ENCODE results near the gene SOX6. TPM values are rescaled to one million over a fixed set of nuclear protein-coding genes. Genes with fewer than 3 reads are reported as not detected.

Gene SOX6
- polyA plus RNA-seq, 1 donor (not counting 4 experiments of a cell fraction or from before 2014, with no cell fraction given) = 6.0 TPM

GRCh38 chr11:16007514-16007913, 348.8 kb downstream of the SOX6 start:
- H3K27ac ChIP-seq (ENCODE audit: control insufficient read depth, insufficient read depth, low read length) = no peak overlapping the region
- FAIRE-seq = peak; percentile 13

GRCh38 chr11:16002942-16003341, 353.4 kb downstream of the SOX6 start:
- Histone ChIP-seq H3K4me3 (ENCODE audit: control insufficient read depth in 2 of 3, extremely low read depth in 1 of 3, insufficient read depth in 2 of 3, low read depth in 1 of 3, low read length in 3 of 3) (no peak overlapping the region), H3K9me3 (ENCODE audit: control insufficient read depth, low read depth, low read length) (no peaks in the 10 kb centered on the region), H2AFZ (ENCODE audit: control insufficient read depth, low read length) (no peak overlapping the region), H3K36me3 (ENCODE audit: control insufficient read depth in 2 of 2, extremely low read depth in 1 of 2, insufficient read depth in 2 of 2, low read length in 2 of 2) (no peaks in the 10 kb centered on the region), H3K4me2 (ENCODE audit: control insufficient read depth, extremely low read depth, insufficient read depth, low read depth, low read length) (no peak overlapping the region), H3K9ac (ENCODE audit: control insufficient read depth, extremely low read depth, insufficient read depth, low read length) (no peak overlapping the region), H3K79me2 (ENCODE audit: control insufficient read depth, insufficient read depth, low read length) (no peaks in the 10 kb centered on the region), H3K4me1 (ENCODE audit: control insufficient read depth, extremely low read depth, insufficient read depth, low read length) (peaks cover 22% of the 10 kb centered on the region), H3K9me1 (ENCODE audit: control insufficient read depth, extremely low read depth, insufficient read depth, low read length) (no peaks in the 10 kb centered on the region), H3K27ac (ENCODE audit: control insufficient read depth, insufficient read depth, low read length) (no peak overlapping the region), H4K20me1 (ENCODE audit: control insufficient read depth, extremely low read depth, insufficient read depth, low read length) (no peaks in the 10 kb centered on the region), H3K27me3 (ENCODE audit: control insufficient read depth, extremely low read depth, insufficient read depth, low read length) (no peaks in the 10 kb centered on the region)
- FAIRE-seq (no peak), DNase-seq (ENCODE audit: low read depth, low spot score) (no peak)
- TF ChIP-seq EZH2 (IDR thresholded peaks at IDR 0.05; ENCODE audit: low read length) = no peak
- no peak for TF ChIP-seq CTCF (optimal IDR thresholded peaks at IDR 0.05 in 1 of 3, IDR thresholded peaks at IDR 0.05 in 1 of 3, conservative IDR thresholded peaks at IDR 0.05 in 1 of 3; ENCODE audit: extremely low read depth in 1 of 3, insufficient read depth in 2 of 3, low read length in 3 of 3)
- dilution Hi-C loops (cut with MboI; ENCODE audit: extremely low pct_ligation_motif_present, low sequenced_read_pairs) = no loop called here

More at GRCh38 chr11:16007514-16007913, 348.8 kb downstream of the SOX6 start:
- Histone ChIP-seq H3K4me1 (ENCODE audit: control insufficient read depth, extremely low read depth, insufficient read depth, low read length) (no peaks in the 10 kb centered on the region), H3K27me3 (ENCODE audit: control insufficient read depth, extremely low read depth, insufficient read depth, low read length) (no peaks in the 10 kb centered on the region), H3K79me2 (ENCODE audit: control insufficient read depth, insufficient read depth, low read length) (no peaks in the 10 kb centered on the region), H4K20me1 (ENCODE audit: control insufficient read depth, extremely low read depth, insufficient read depth, low read length) (no peaks in the 10 kb centered on the region), H2AFZ (ENCODE audit: control insufficient read depth, low read length) (no peak overlapping the region), H3K4me3 (ENCODE audit: control insufficient read depth in 2 of 3, extremely low read depth in 1 of 3, insufficient read depth in 2 of 3, low read depth in 1 of 3, low read length in 3 of 3) (no peak overlapping the region), H3K9me1 (ENCODE audit: control insufficient read depth, extremely low read depth, insufficient read depth, low read length) (no peaks in the 10 kb centered on the region), H3K4me2 (ENCODE audit: control insufficient read depth, extremely low read depth, insufficient read depth, low read depth, low read length) (no peak overlapping the region), H3K36me3 (ENCODE audit: control insufficient read depth in 2 of 2, extremely low read depth in 1 of 2, insufficient read depth in 2 of 2, low read length in 2 of 2) (no peaks in the 10 kb centered on the region), H3K9me3 (ENCODE audit: control insufficient read depth, low read depth, low read length) (no peaks in the 10 kb centered on the region), H3K9ac (ENCODE audit: control insufficient read depth, extremely low read depth, insufficient read depth, low read length) (no peak overlapping the region)
- dilution Hi-C loops (cut with MboI; ENCODE audit: extremely low pct_ligation_motif_present, low sequenced_read_pairs) = no loop called here
- no peak for DNase-seq (ENCODE audit: low read depth, low spot score)
- TF ChIP-seq EZH2 (IDR thresholded peaks at IDR 0.05; ENCODE audit: low read length) (no peak), CTCF (optimal IDR thresholded peaks at IDR 0.05 in 1 of 3, IDR thresholded peaks at IDR 0.05 in 1 of 3, conservative IDR thresholded peaks at IDR 0.05 in 1 of 3; ENCODE audit: extremely low read depth in 1 of 3, insufficient read depth in 2 of 3, low read length in 3 of 3) (no peak)

Measured in keratinocyte (primary cell).